IPS-18c (cell line): Measurements from ENCODE around the gene CCN2.

Experiments used
- H3K4me3 ChIP-seq: 2 replicates; pipeline ENCODE4 v1.7.0; 2013; ENCODE audit warnings: low read depth, mild to moderate bottlenecking, low read length, moderate library complexity; ENCODE audit not compliant: insufficient read depth
- H3K9me3 ChIP-seq: one replicate; pipeline ENCODE4 v1.6.1; 2013; ENCODE audit warnings: mild to moderate bottlenecking, low read length, moderate library complexity; ENCODE audit not compliant: control insufficient read depth, insufficient read depth

The CCN2 gene, protein sequence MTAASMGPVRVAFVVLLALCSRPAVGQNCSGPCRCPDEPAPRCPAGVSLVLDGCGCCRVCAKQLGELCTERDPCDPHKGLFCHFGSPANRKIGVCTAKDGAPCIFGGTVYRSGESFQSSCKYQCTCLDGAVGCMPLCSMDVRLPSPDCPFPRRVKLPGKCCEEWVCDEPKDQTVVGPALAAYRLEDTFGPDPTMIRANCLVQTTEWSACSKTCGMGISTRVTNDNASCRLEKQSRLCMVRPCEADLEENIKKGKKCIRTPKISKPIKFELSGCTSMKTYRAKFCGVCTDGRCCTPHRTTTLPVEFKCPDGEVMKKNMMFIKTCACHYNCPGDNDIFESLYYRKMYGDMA

DNA sequence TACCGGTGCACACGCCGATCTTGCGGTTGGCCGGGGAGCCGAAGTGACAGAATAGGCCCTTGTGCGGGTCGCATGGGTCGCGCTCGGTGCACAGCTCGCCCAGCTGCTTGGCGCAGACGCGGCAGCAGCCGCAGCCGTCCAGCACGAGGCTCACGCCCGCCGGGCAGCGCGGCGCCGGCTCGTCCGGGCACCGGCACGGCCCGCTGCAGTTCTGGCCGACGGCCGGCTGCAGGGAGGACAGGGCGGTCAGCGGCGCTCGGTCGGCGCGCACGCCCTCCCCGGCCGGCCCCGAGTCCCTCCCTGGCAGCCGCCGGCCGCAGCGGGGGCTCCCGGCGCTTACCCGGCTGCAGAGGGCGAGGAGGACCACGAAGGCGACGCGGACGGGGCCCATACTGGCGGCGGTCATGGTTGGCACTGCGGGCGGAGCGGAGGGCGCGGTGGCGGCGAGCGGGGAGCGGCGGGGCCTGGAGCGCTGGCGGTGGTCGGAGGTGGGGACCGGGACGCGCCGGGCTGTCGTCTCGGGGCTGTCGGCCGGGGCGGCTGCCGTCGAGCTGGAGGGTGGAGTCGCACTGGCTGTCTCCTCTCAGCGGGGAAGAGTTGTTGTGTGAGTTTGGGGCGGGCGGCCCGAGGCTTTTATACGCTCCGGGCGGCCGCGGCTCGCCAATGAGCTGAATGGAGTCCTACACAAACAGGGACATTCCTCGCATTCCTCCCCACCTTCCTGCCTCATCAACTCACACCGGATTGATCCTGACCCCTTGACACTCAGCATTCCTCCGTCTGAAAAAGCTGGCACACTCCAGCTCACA lies at the start of gene CCN2:
Gene CCN2, minus strand, starts transcription at position 606 of the 809 bp plus-strand sequence. Its CDS starts 200 bp downstream, at position 406.
- Histone ChIP-seq H3K9me3 (no peaks in the 10 kb centered on the region), H3K4me3 (peak within 1 kb of the TSS; percentile 65)

DNA sequence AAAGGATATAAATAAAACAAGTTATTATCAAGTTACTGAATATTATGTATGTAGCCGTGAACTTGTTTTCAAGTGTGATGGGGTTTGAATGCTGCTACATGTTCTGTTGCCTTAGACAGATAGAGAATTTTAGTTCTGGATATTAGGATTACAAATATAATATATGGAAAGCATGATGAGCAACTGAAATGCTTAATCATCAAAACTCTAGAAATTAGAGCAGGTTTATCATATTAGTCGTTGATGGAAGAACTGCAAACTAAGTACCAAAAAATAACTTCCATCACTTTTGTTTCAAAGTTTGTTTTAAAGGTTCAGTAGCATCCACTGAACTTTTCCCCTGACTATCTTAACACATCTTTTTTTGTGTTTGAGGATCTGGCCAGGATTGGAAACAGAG lies 49.1 kb upstream of the CCN2 start:
- peaks cover 2% of the 10 kb centered on the region for H3K9me3 ChIP-seq
- no peak overlapping the region for H3K4me3 ChIP-seq

DNA sequence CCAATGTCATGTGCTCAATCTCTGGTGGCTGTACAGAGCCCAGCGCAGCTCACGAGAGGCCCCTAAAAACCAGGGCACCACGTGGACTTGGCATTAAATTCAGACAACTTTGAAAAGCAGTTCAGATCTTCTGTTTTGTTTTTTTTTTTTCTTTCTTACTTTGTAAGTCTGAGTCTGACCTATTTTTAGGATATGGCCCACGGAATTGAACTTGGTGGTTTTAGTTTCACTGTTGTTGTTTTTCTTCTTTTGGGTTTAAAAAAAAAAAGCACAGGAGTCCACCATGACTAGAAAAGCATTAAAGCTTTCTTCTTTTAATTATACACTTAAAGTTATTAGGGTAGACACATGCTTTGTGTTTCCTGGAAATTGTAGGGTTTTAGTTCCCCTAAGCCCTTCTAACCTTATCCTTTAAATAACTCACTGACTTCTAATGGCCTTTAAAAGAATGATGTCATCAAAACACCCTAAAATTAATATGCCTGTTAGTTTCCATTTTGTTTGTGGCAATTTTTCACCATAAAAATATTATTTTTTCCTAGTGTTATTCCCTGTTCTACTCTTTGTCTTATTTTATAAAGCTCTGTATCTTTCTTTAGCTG lies 48.5 kb upstream of the CCN2 start:
- H3K9me3 ChIP-seq: peaks cover 2% of the 10 kb centered on the region
- no peak overlapping the region for H3K4me3 ChIP-seq

DNA sequence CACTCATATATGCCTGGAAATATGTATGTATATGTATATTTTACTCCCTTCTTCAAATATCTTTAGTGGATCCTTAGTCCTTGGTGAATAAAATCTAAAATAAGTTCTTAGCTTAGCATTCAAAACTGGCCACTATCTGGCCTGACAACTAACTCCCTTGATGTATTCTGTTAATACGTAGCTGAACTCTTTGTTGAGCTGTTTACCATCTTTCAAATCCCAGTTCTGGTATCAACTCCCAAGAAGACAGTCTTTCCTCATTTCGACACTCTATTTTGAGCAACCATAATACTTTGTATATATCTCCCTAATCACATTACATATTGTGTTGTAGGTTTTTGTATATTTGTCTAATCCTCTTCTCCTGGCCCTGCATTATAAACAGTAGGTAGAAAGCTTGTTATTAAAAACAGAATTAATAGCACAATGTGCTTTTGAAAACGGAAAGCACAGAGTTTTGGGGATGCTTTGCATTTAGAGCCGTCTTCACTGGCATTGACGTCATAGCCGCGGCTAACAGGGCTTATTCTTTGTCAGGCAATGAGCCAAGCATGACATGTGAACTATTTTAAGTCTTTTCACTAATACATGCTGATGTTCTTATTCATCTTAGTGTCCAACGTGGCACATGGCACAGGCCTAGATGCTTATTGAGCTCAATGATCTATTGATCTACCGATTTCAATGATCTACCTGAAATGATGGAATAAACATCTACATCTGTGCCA lies 47.2 kb upstream of the CCN2 start:
- Histone ChIP-seq H3K4me3 (no peak overlapping the region), H3K9me3 (peaks cover 2% of the 10 kb centered on the region)

DNA sequence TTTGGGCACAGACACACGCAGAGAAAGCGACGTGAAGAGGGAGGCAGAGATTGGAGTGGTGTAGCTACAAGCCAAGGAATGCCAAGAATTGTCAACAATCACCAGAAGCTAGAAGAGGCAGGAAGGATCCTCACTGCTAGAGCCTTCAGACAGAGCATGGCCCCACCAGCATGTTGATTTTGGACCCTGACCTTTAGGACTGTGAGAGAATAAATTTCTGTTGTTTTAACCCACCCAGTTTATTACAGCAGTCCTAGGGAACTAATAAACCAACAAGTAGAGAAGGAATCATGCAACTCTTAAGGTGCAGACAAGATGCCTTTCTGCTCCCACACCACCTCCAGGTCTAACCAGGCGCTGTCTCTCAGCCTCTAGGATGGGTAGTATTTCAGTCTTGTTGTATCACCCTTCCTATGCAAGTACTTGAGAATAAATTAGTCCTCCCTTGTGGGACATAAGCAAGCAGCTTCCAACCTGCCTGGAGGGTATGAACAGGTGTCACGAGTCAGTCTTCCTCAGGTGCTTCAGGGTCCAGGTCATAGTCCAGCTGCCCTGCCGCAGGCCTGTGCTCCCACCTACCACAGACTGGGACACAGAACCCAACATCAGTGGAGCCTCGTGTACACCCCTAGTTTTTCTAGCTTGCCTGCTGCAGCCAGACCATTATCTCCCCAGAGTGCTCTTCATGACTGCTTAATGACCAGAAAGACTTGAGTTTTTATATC lies 46.4 kb upstream of the CCN2 start:
- no peak overlapping the region for H3K4me3 ChIP-seq
- H3K9me3 ChIP-seq: no peaks in the 10 kb centered on the region

DNA sequence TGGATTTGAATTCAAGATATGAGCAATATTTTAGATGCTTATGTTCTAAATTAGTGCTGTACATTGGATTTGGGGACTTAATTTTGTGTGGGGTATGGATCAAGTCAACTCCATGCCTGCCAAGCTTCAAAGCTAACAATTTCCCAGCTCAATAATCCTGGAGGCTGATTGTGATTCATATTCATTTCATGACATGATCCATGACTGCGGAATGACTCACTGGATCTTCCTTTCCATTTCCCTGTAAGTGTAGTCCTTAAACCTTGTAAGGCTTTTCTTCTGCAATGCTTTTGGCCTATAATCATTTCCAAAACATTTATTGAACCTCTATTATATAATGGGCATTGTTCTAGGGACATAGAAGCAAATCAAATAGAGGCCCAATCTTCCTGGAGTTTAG lies 44.7 kb upstream of the CCN2 start:
- H3K9me3 ChIP-seq: no peaks in the 10 kb centered on the region
- no peak overlapping the region for H3K4me3 ChIP-seq

DNA sequence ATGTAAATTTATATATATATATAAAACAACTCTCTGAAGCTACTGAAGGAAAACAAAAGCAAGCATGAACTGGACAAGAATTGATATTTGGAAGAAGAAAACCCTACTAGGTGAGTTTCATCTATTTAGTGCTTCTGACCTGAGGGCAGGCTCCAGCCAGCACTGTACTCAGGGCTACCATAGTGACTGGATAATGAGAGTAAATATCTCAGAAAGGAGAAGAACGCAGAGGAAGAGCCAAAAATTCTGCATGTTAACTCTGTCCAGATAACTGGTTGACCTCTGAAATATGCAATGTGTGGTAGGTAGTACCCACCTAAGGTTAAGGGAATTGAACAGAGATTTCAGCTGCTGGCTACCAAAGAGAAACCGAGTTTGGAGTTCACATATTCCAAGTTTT lies 41.4 kb upstream of the CCN2 start:
- H3K9me3 ChIP-seq: no peaks in the 10 kb centered on the region

DNA sequence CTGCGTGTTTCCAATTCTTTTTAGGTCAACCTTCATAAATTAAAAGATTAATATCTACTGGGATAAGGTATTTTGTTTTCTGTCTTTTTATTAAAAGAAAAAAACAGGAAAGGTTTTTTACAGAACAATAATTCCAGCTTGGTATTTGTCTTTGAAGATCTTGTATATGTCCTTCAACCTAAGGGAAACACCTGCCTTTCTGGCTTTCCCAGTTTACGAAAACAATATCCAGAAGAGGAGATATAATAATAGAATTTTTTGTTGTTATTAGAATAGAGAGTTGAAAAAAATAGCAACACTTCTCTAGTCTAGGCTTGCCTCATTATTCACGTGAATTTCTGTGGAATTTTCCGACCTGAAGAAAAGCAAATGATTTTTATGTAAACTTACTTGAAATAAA lies 37.9 kb upstream of the CCN2 start:
- Histone ChIP-seq H3K4me3 (no peak overlapping the region), H3K9me3 (no peaks in the 10 kb centered on the region)

More for the DNA sequence above, 41.4 kb upstream of the CCN2 start:
- no peak overlapping the region for H3K4me3 ChIP-seq

DNA sequence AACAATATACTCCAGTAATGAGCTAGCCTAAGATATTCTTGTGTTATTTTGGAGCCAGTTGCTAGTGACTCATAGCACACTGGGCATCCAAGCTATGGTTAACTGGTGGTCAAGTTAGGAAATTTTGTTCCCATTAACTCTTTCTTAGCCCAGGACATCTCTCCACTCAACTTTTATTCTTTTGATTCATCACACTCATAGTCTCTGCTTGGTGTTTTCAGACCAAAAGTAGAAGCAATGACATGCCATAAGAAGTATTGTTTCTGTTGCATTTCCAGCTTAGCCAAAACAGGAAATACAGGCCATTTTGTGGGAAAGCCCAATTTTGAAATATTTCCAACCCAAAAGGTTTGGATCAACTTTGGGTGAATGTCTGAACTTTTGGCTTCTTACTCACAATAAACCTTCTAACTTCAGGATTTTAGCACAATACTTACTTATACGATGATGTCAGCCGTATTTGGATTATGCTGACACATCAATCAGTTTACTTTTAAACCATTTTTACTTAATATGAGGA lies 31.6 kb upstream of the CCN2 start:
- Histone ChIP-seq H3K9me3 (no peaks in the 10 kb centered on the region), H3K4me3 (no peak overlapping the region)

DNA sequence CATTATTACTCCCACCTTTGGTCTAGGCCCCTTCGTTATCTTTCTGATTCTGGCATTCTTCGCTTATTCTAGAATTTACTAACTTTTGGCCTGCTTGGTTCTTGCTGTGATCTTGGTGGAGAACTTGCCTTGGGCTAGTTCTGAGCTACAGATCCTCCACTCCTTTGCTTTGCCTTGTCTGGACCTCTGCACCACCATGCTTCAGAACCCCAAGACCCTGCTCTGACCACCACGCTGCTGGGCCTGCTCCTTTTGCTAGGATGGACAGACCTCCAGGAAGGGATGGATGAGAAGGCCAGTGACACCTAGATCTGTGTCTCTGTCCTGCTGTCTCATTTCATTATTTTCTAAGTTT lies 30.4 kb upstream of the CCN2 start:
- no peaks in the 10 kb centered on the region for H3K9me3 ChIP-seq
- no peak overlapping the region for H3K4me3 ChIP-seq

DNA sequence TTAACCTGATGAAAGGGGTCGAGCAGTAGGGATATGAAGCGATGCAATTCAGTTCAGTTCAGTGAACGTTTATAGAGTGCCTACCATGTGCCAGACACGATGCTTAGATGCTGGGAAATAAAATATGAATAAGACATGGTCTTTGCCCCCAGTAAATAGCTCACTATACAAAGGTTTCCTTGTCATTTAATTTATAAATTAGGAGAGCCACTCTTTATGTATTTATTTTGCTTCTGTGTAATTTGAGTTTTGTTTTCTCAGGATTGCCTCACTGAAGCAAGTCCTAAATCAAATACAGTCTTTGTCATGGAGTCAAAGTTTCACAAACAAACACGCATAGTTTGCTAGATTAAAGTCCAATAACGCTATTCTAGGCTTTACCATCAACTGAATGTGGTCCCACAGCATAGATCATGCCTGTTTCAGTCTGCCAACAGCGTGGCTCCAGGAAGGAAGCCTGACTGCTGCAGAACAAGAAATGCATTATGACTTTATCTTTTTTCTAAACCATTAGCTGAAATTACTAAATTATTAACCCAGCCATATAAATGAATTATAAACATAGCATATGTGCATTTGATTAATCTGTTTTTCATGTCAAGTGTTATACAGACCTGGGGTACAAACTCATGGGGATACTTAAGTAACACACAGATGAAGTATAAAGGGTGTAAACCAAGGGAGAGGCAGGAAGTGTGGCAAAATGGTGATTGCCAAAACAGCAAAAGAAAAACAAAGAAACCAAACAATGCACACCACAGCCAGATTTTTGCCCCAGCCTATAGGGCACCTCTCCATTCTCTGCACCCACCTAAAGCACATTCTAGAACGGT lies 29.8 kb upstream of the CCN2 start:
- Histone ChIP-seq H3K4me3 (no peak overlapping the region), H3K9me3 (no peaks in the 10 kb centered on the region)

DNA sequence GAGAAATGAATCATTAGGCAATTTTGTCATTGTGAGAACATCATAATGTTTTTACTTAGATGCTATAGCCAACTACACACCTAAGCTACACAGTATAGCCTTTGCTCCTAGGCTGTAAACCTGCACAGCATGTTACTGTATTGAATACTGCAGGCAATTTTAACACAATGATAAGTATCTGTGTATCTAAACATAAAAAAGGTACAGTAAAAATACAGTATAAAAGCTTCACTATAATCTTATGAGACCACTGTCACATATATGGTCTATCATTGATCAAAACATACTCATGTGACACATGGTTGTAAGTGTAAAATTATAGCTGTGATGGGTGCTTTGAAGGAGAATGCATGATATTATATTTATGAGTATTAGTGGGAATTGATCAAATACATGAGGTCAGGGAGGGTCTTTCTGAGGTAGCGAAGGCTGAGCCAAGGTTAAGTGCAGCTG lies 29.2 kb upstream of the CCN2 start:
- Histone ChIP-seq H3K4me3 (no peak overlapping the region), H3K9me3 (no peaks in the 10 kb centered on the region)

DNA sequence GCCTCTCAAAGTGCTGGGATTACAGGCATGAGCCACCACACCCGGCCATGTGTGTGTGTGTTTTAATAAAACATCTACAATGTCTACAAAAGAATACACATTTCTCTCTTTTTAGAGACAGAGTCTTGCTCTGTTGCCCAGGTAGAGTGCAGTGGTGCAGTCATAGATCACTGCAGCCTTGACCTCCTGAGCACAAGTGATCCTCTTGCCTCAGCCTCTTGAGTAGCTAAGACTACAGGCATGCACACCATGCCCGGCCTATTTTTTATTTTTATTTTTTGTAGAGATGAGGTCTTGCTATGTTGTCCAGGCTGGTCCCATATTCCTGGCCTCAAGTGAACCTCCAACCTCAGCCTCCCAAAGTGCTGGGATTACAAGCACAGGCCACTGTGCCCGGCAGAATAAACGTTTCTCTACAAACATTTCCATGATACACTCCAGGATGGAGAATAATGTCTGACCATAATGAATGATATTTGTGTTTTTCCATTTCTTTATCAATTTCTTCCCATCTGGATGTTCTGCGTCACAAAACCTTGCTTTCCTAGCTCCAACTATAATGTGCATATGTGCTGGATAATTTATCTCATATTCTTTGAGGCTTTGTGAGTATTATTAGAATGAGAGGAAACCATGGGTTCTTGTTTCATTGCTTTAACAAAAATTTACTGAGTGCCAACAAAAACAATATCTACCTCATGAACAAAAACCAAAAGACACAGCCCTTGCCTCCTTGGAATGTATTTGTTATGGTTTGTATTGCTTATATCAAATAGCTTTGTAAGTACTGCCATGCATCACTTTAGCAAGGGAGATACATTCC lies 28.6 kb upstream of the CCN2 start:
- Histone ChIP-seq H3K4me3 (no peak overlapping the region), H3K9me3 (no peaks in the 10 kb centered on the region)

DNA sequence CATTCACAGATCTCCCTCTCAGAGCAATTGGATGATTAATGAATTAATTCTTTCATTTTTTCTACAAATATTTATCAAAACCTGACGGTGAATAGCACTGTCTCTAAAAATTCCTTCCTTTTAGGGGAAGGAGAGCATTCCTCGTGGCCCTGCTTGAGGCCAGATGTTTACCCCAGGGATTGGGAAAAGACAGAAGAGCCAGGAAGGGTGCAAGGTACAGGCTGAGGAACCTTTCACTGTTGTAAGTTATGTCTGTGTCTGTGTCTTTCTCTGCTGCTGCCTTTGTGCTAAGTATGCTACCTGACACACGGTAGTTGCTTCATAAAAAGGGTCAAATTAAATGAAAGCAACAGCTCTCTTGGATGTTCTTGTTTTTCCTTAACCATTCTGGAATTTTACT lies 27.4 kb upstream of the CCN2 start:
- Histone ChIP-seq H3K4me3 (no peak overlapping the region), H3K9me3 (no peaks in the 10 kb centered on the region)

DNA sequence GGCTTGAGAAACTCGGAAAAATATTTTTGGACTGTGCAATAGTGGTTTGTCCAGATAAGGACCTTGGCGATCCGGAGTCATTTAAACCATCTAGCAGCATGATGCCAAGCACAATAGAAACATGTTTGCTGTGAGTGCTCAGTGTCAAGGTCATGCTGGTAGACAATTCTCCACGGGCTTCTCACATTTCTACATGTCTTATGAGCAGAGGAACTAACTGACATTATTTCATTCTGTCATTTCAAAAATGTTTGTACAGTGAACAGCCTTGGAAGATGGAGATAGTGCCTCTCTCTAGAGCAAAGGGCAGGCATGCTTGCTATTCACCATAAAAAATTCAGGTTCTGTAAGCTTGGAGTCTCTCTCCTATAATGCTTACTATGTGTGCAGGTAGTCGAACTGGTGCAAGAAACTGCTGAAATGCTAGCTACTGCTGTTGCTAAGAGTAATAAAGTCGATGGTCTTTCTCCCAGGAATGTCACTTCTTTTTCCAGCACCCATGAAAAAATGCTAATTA lies 25.4 kb upstream of the CCN2 start:
- Histone ChIP-seq H3K4me3 (no peak overlapping the region), H3K9me3 (no peaks in the 10 kb centered on the region)
